K562 (cell line): ENCODE results near the gene TAF1A.

Experiments used
- EP300 ChIP-seq: IDR thresholded peaks from 2 replicates; pipeline ENCODE4 v1.6.1; 2012; ENCODE audit warnings: low read length, improper control_type of control experiment
- SP1 ChIP-seq: sonication (generic); formaldehyde crosslinking; IDR thresholded peaks from 2 replicates; pipeline ENCODE4 v1.8.1; 2022; ENCODE audit warnings: mild to moderate bottlenecking, missing genetic modification reagents
- TF ChIP-seq, protein P1 (sequence below), 3 experiments: IDR thresholded peaks in 2 of 3; conservative IDR thresholded peaks in 1 of 3; 2 replicates each; pipeline ENCODE4 v1.5.1; 2011 to 2012; ENCODE audit warnings: low read length in 3 of 3, mild to moderate bottlenecking in 3 of 3, control low read depth in 2 of 3, improper control_type of control experiment in 1 of 3, inconsistent platforms in 1 of 3, low read depth in 1 of 3, mixed read lengths in 1 of 3, moderate library complexity in 1 of 3; ENCODE audit not compliant: insufficient read depth in 2 of 3

DNA sequence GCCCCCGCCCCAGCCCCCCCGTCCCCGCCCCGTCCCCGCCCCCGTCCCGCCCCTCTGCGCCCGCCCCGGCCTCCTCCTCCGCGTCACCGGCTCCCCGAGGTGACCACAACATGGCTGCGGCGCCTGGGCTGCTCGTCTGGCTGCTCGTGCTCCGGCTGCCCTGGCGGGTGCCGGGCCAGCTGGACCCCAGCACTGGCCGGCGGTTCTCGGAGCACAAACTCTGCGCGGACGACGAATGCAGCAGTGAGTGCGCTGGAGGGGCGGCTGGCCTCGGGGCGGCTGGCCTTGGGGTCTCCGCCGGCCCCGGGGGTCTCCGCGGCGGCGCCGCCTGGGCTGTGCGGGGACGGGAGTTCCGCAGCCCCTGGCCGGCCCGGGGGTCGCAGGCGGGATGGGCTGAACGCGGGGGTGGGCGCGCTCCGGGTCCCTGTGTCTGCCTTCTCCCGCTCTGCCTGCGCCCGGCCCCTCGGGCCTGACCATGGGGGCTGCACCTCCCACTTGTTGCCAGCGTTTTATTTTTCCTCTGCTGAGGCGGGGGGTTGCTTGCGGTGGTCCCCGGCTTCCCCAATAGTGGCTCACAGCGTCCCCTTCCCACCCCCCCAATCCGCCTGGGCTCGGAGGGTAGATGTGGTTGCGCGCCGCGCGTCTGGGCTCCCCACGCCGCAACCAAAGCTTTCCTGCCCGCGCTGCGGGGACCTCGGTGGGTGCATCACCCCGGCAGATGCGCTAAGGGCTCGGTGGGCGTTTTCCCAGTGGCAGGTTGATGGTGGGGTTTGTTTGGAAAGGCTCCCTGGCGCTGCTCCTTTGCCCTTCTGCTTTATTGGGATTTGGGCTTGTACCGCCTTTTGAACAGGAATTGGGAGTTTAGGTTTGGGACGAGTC, 28.5 kb upstream of the TAF1A start, which contains the start of gene MIA3:
- TF ChIP-seq, protein P1, sequence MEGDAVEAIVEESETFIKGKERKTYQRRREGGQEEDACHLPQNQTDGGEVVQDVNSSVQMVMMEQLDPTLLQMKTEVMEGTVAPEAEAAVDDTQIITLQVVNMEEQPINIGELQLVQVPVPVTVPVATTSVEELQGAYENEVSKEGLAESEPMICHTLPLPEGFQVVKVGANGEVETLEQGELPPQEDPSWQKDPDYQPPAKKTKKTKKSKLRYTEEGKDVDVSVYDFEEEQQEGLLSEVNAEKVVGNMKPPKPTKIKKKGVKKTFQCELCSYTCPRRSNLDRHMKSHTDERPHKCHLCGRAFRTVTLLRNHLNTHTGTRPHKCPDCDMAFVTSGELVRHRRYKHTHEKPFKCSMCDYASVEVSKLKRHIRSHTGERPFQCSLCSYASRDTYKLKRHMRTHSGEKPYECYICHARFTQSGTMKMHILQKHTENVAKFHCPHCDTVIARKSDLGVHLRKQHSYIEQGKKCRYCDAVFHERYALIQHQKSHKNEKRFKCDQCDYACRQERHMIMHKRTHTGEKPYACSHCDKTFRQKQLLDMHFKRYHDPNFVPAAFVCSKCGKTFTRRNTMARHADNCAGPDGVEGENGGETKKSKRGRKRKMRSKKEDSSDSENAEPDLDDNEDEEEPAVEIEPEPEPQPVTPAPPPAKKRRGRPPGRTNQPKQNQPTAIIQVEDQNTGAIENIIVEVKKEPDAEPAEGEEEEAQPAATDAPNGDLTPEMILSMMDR (IDR thresholded peaks at IDR 0.05 in 2 of 3, conservative IDR thresholded peaks at IDR 0.05 in 1 of 3; ENCODE audit: insufficient read depth in 2 of 3, low read depth in 1 of 3, low read length in 3 of 3): no peak
- TF ChIP-seq EP300: no peak
- no peak for TF ChIP-seq SP1 (CRISPR knock-in tag)
